GM12878 (cell line): ENCODE measurements around the gene CD207. TPM values are rescaled to one million over a fixed set of nuclear protein-coding genes. Genes with fewer than 3 reads are reported as not detected.

Experiments
- ATAC-seq: fragments of 200-7000 bp; cut with Tn5 transposase; 3 replicates; pipeline ENCODE4 v1.9.1; 2020; ENCODE audit warnings: mild to moderate bottlenecking, moderate library complexity
- BruUV-seq: library from RNA; stranded (reverse); fragments of 400-500 nt; replicated peaks from 2 replicates; lab custom pipeline; 2021; lab: Mats Ljungman, UMichigan
- CTCF ChIA-PET: fragments of 300-600 bp; sonication (Branson Sonifier 250); formaldehyde crosslinking; extraction: SDS; loops from one replicate; lab custom pipeline; 2021; ENCODE audit warnings: inconsistent platforms; lab: Yijun Ruan, JAX
- POLR2A ChIA-PET: fragments of 350-600 bp; formaldehyde crosslinking; extraction: SDS; loops from one replicate; lab custom pipeline; 2021; ENCODE audit warnings: inconsistent platforms; lab: Charles Lee
- RAD21 ChIA-PET: fragments of 300-600 bp; sonication (Branson Sonifier 250); formaldehyde crosslinking; loops from one replicate; lab custom pipeline; 2023; ENCODE audit warnings: antibody characterized with exemption; ENCODE audit not compliant: unreplicated experiment; lab: Charles Lee
- SMC1A ChIA-PET: fragments of 300-600 bp; sonication (Branson Sonifier 250); formaldehyde crosslinking; loops from one replicate; lab custom pipeline; 2023; ENCODE audit not compliant: unreplicated experiment, uncharacterized antibody; lab: Charles Lee
- DNase-seq: peaks from one replicate; pipeline ENCODE4 v3.0.0-alpha.2; 2011; ENCODE audit warnings: low read depth, low spot score
- FAIRE-seq: peaks from 3 replicates; lab custom pipeline; 2011; peaks lifted over from hg19 to GRCh38; lab: Jason Lieb, UNC
- H2AFZ ChIP-seq: 2 replicates; pipeline ENCODE4 v1.6.0; 2011; ENCODE audit warnings: low read depth, low read length, control low read depth; ENCODE audit not compliant: control insufficient read depth
- H3K27ac ChIP-seq: 2 replicates; pipeline ENCODE4 v1.5.1; 2011; ENCODE audit warnings: control low read depth; ENCODE audit not compliant: control insufficient read depth, insufficient read depth
- H3K27me3 ChIP-seq, 2 experiments: replicated peaks in 1 of 2; 2 replicates each; pipeline versions ENCODE4 v1.6.0 to v1.6.1; 2011; ENCODE audit warnings: low read length in 1 of 2; ENCODE audit not compliant: control insufficient read depth in 2 of 2, insufficient read depth in 2 of 2
- H3K36me3 ChIP-seq, 2 experiments: 2 replicates each; pipeline ENCODE4 v1.5.1; 2011; ENCODE audit warnings: low read length in 1 of 2; ENCODE audit not compliant: control insufficient read depth in 2 of 2, insufficient read depth in 2 of 2
- H3K4me1 ChIP-seq: 2 replicates; pipeline ENCODE4 v1.6.1; 2011; ENCODE audit warnings: mild to moderate bottlenecking, low read length, moderate library complexity, mixed read lengths; ENCODE audit not compliant: control insufficient read depth, insufficient read depth
- H3K4me2 ChIP-seq: 2 replicates; pipeline ENCODE4 v1.6.0; 2011; ENCODE audit warnings: control low read depth; ENCODE audit not compliant: control insufficient read depth, insufficient read depth
- H3K4me3 ChIP-seq: fragments of 200-600 bp; sonication (generic); 2 replicates; pipeline ENCODE4 v1.5.1; 2016
- H3K79me2 ChIP-seq: 2 replicates; pipeline ENCODE4 v1.6.0; 2011; ENCODE audit warnings: low read length; ENCODE audit not compliant: control insufficient read depth, insufficient read depth
- H3K9ac ChIP-seq: 2 replicates; pipeline ENCODE4 v1.8.0; 2011; ENCODE audit warnings: low read length, control low read depth, mixed read lengths; ENCODE audit not compliant: control insufficient read depth, insufficient read depth
- H3K9me3 ChIP-seq: replicated peaks from 3 replicates; pipeline ENCODE4 v1.5.1; 2011; ENCODE audit warnings: mild to moderate bottlenecking, low read length; ENCODE audit not compliant: control insufficient read depth, insufficient read depth
- H4K20me1 ChIP-seq: 2 replicates; pipeline ENCODE4 v1.6.0; 2011; ENCODE audit not compliant: control insufficient read depth, insufficient read depth
- BCL3 ChIP-seq: IDR thresholded peaks from 2 replicates; pipeline ENCODE4 v1.6.1; 2011; ENCODE audit warnings: borderline replicate concordance, low read depth, mild to moderate bottlenecking, moderate library complexity, low read length; ENCODE audit not compliant: insufficient read depth, poor library complexity, severe bottlenecking
- CBFB ChIP-seq: IDR thresholded peaks from 2 replicates; pipeline ENCODE4 v1.6.1; 2016; ENCODE audit warnings: antibody characterized with exemption, low read depth
- CEBPB ChIP-seq, 2 experiments: fragments of 150-350 bp in 1 of 2; IDR thresholded peaks; 2 replicates each; pipeline ENCODE4 v1.6.1; 2012 to 2014; ENCODE audit warnings: low read depth in 2 of 2, low read length in 2 of 2, borderline replicate concordance in 1 of 2, inconsistent platforms in 1 of 2
- CHD4 ChIP-seq: fragments of 200-600 bp; sonication (generic); IDR thresholded peaks from 2 replicates; pipeline ENCODE4 v1.6.1; 2016; ENCODE audit warnings: mild to moderate bottlenecking
- EED ChIP-seq: sonication (generic); IDR thresholded peaks from 2 replicates; pipeline ENCODE4 v1.6.1; 2016; ENCODE audit warnings: antibody characterized with exemption, low read depth
- IRF3 ChIP-seq: fragments of 450-650 bp; IDR thresholded peaks from 2 replicates; pipeline ENCODE4 v1.6.1; 2014; ENCODE audit warnings: mild to moderate bottlenecking
- MEF2A ChIP-seq: IDR thresholded peaks from 2 replicates; pipeline ENCODE4 v1.6.1; 2011; ENCODE audit warnings: low read depth, mild to moderate bottlenecking, low read length, moderate library complexity; ENCODE audit not compliant: insufficient read depth
- MLLT1 ChIP-seq: fragments of 450-650 bp; IDR thresholded peaks from 2 replicates; pipeline ENCODE4 v1.6.1; 2016; ENCODE audit warnings: mild to moderate bottlenecking
- POLR2AphosphoS2 ChIP-seq: IDR thresholded peaks from 2 replicates; pipeline ENCODE4 v1.6.1; 2011; ENCODE audit warnings: low read depth, mild to moderate bottlenecking, low read length, improper control_type of control experiment, moderate library complexity
- RAD21 ChIP-seq: IDR thresholded peaks from 2 replicates; pipeline ENCODE4 v1.6.1; 2011; ENCODE audit warnings: mild to moderate bottlenecking, low read depth, low read length, moderate library complexity; ENCODE audit not compliant: insufficient read depth
- RB1 ChIP-seq: fragments of 450-650 bp; formaldehyde crosslinking; IDR thresholded peaks from 2 replicates; pipeline ENCODE4 v1.6.1; 2017; ENCODE audit warnings: mild to moderate bottlenecking, borderline replicate concordance
- SRF ChIP-seq, 2 experiments: IDR thresholded peaks; 2 replicates each; pipeline ENCODE4 v1.6.1; 2011; ENCODE audit warnings: low read depth in 2 of 2, low read length in 2 of 2, mild to moderate bottlenecking in 1 of 2, moderate library complexity in 1 of 2
- ZBED1 ChIP-seq: IDR thresholded peaks from 2 replicates; pipeline ENCODE4 v1.6.1; 2016; ENCODE audit warnings: borderline replicate concordance
- ZNF207 ChIP-seq: fragments of 450-650 bp; IDR thresholded peaks from 2 replicates; pipeline ENCODE4 v1.6.1; 2014; ENCODE audit warnings: antibody characterized with exemption, mild to moderate bottlenecking, borderline replicate concordance
- ZNF24 ChIP-seq: fragments of 450-650 bp; IDR thresholded peaks from 2 replicates; pipeline ENCODE4 v1.6.1; 2017; ENCODE audit warnings: antibody characterized with exemption, mild to moderate bottlenecking
- ZNF622 ChIP-seq: fragments of 450-650 bp; IDR thresholded peaks from 2 replicates; pipeline ENCODE4 v1.6.1; 2017; ENCODE audit warnings: mild to moderate bottlenecking, inconsistent platforms
- WGBS: methylation state at CpG from one replicate; pipeline ENCODE4 v1.1.6; 2016; ENCODE audit warnings: low lambda C conversion rate; ENCODE audit not compliant: insufficient replicate concordance, insufficient coverage; ENCODE audit errors: missing lambda C conversion rate; 5-methylcytosine and 5-hydroxymethylcytosine counted together
- in situ Hi-C: fragments of 300-500 bp; cut with MboI; formaldehyde crosslinking; loops from 9 replicates; pipeline ENCODE4 v1.14.3; 2018; ENCODE audit warnings: mixed read lengths
- intact Hi-C: fragments of 100-400 bp; cut with micrococcal nuclease; formaldehyde crosslinking; loops from one replicate; pipeline ENCODE4 v1.14.2; 2022; ENCODE audit not compliant: unreplicated experiment
- polyA plus RNA-seq, 11 experiments: library from polyadenylated mRNA; depleted of rRNA in 4 of 11; unstranded in 6 of 11; stranded (reverse) in 5 of 11; fragments of >200 nt; fragmentation: Nextera tagmentation in 4 of 11; fragmentation: Illumina TruSeq in 1 of 11; extraction: Ambion mirVana in 4 of 11; extraction: Trizol in 1 of 11; gene quantifications; 1 replicate in 1 of 11; 2 replicates in 10 of 11; pipeline versions ENCODE4 v1.2.1 to v1.2.3, GENCODE V29; 2011 to 2016; ENCODE audit warnings: inconsistent platforms in 2 of 11, missing spikeins in 2 of 11, low read depth in 1 of 11
- total RNA-seq, 4 experiments: library from RNA; depleted of rRNA in 3 of 4; stranded (reverse); fragments of >200 nt in 3 of 4; fragmentation: Illumina TruSeq in 1 of 4; extraction: Trizol in 1 of 4; gene quantifications; 2 replicates each; pipeline versions ENCODE4 v1.2.1 to v1.2.3, GENCODE V29; 2013 to 2021

CD207 gene
- total and polyA plus RNA-seq, 10 of the 15 experiments (the other 5 are each of a cell fraction or from before 2014, with no cell fraction given), result not detected

GRCh38 chr2:70796262-70796661 is 39.4 kb downstream of the CD207 start:
- H3K4me3 ChIP-seq, result no peak overlapping the region
- intact Hi-C loops (no loop called here), in situ Hi-C loops (no loop called here)
- peaks cover 2 to 3% of the 10 kb centered on the region in 2 experiments; a peak in 1 of 4 replicates for H3K27me3 ChIP-seq
- H3K27ac ChIP-seq, result no peak overlapping the region
- FAIRE-seq (no peak), DNase-seq (no peak)
- H3K9me3 ChIP-seq, result peaks cover 5% of the 10 kb centered on the region; the same call in 1 of the 3 replicates
- no peak overlapping the region for H3K9ac ChIP-seq
- no peaks in the 10 kb centered on the region for H3K4me1 ChIP-seq
- CTCF ChIA-PET, result no interaction called here
- H4K20me1 ChIP-seq, result no peaks in the 10 kb centered on the region
- H2AFZ ChIP-seq, result no peak overlapping the region
- TF ChIP-seq CBFB (no peak), BCL3 (no peak), ZNF622 (no peak), RAD21 (no peak), ZNF24 (no peak), CHD4 (no peak), ZNF207 (no peak), MEF2A (no peak), IRF3 (no peak), SRF (IDR thresholded peaks at IDR 0.05; ENCODE audit: low read depth in 2 of 2, low read length in 2 of 2) (no peak), RB1 (no peak), ZBED1 (no peak), CEBPB (IDR thresholded peaks at IDR 0.05; ENCODE audit: borderline replicate concordance in 1 of 2, low read depth in 2 of 2, low read length in 2 of 2) (no peak), POLR2AphosphoS2 (no peak), MLLT1 (no peak), EED (no peak)
- TF ChIP-seq, all 136 proteins: peak for 0
- POLR2A ChIA-PET, result interaction anchor here (0.7 kb wide), 1 partner anchor 1028 kb away, joined by 4 read pairs; no protein-coding TSS in a partner anchor
- Histone ChIP-seq H3K79me2 (no peaks in the 10 kb centered on the region), H3K4me2 (no peak overlapping the region), H3K36me3 (no peaks in the 10 kb centered on the region)
- 0% methylated on average over 1 of the region's 1 CpG for WGBS
- no peak for ATAC-seq
- BruUV-seq, result no TSS peak
- RAD21 ChIA-PET, result no interaction called here
- SMC1A ChIA-PET, result no interaction called here
